HG03045 (cell line): ENCODE measurements around the gene FERMT2.

Experiments
- ATAC-seq: cut with Tn5 transposase; IDR thresholded peaks from one replicate; pipeline ENCODE4 v1.9.1; 2021; ENCODE audit warnings: mild to moderate bottlenecking, moderate library complexity; ENCODE audit not compliant: unreplicated experiment

The FERMT2 gene

GRCh38 chr14:52829527-52830185, 121.2 kb downstream of the FERMT2 start:
- no peak for ATAC-seq

GRCh38 chr14:52827426-52827825, 123.4 kb downstream of the FERMT2 start:
- no peak for ATAC-seq

GRCh38 chr14:52825085-52825484, 125.8 kb downstream of the FERMT2 start:
- no peak for ATAC-seq

GRCh38 chr14:52824462-52824861, 126.4 kb downstream of the FERMT2 start:
- no peak for ATAC-seq

GRCh38 chr14:52821805-52822250, 129.0 kb downstream of the FERMT2 start:
- ATAC-seq: no peak

- no peak for ATAC-seq
These were observed 142.7 kb downstream of the FERMT2 start for GRCh38 chr14:52808101-52808500.
